Activated naive CD8-positive, alpha-beta T cell (primary cell): ENCODE results near the gene MYH11.
"Not testable (repeated sequence)": the region's sequence is repeated elsewhere in the genome, so short reads cannot be mapped to it uniquely, and the experiment has no call there.

ENCODE experiments used
- H3K27ac Mint-ChIP-seq: one replicate; pipeline ENCODE4 v1.8.0; 2021; ENCODE audit warnings: mixed read lengths
- H3K27me3 Mint-ChIP-seq: one replicate; pipeline ENCODE4 v1.8.0; 2021; ENCODE audit warnings: mixed read lengths
- H3K36me3 Mint-ChIP-seq: one replicate; pipeline ENCODE4 v1.8.0; 2021; ENCODE audit warnings: mixed read lengths
- H3K4me1 Mint-ChIP-seq: one replicate; pipeline ENCODE4 v1.8.0; 2021; ENCODE audit warnings: low read depth, mixed read lengths
- H3K4me3 Mint-ChIP-seq: one replicate; pipeline ENCODE4 v1.8.0; 2021; ENCODE audit warnings: mild to moderate bottlenecking, mixed read lengths
- H3K9me3 Mint-ChIP-seq: one replicate; pipeline ENCODE4 v1.8.0; 2021; ENCODE audit warnings: low read depth, mixed read lengths

Gene MYH11

DNA sequence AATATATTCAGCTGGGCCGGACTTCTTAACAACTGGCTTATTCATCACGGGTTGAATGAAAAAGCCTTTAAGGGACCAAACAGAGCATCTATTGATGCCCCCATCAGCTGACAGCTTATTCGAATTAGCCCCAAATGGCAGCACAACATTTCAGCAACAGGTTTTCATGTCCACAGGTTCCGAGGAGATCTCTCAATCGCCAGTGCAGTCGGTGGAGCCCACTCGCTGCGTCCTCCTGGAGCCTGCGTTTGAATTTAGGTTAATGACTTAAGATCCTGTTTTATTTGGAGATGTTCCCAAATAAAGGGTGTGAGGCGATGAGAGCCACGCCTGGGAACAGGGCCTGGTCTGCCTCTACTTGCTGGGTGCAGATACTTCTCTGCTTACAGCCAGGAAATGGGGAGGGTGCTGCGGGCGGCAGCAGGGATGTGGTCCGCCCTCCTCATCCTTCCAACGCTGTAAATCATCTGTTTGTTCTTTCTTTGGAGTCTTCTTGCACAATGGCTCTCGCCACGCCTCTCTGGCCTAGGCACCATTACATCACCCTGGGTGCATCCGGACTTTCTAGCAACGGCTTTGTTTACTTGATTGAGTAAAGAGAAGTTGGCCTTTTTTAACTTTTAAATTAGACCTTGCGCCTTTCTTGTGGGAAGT lies 184.2 kb downstream of the MYH11 start:
- no peaks in the 10 kb centered on the region for H3K9me3 Mint-ChIP-seq
- peak overlapping the region; percentile 78 for H3K4me3 Mint-ChIP-seq
- no peaks in the 10 kb centered on the region for H3K27me3 Mint-ChIP-seq
- peak overlapping the region; percentile 96 for H3K27ac Mint-ChIP-seq
- H3K36me3 Mint-ChIP-seq: peaks cover 5% of the 10 kb centered on the region
- peaks cover 46% of the 10 kb centered on the region for H3K4me1 Mint-ChIP-seq

GRCh38 chr16:15672127-15672513 lies 184.7 kb downstream of the MYH11 start:
- Mint-ChIP-seq H3K4me1 (peaks cover 46% of the 10 kb centered on the region), H3K27ac (peak overlapping the region; percentile 96), H3K4me3 (peak overlapping the region; percentile 78)
- H3K9me3 Mint-ChIP-seq, H3K36me3 Mint-ChIP-seq, H3K27me3 Mint-ChIP-seq: not testable (repeated sequence)

- Mint-ChIP-seq H3K27ac (peak overlapping the region; percentile 96), H3K4me1 (peaks cover 43% of the 10 kb centered on the region), H3K4me3 (peak overlapping the region; percentile 20), H3K27me3 (no peaks in the 10 kb centered on the region), H3K36me3 (peaks cover 5% of the 10 kb centered on the region), H3K9me3 (no peaks in the 10 kb centered on the region)
Observed at GRCh38 chr16:15671530-15672117, 185.2 kb downstream of the MYH11 start.

DNA sequence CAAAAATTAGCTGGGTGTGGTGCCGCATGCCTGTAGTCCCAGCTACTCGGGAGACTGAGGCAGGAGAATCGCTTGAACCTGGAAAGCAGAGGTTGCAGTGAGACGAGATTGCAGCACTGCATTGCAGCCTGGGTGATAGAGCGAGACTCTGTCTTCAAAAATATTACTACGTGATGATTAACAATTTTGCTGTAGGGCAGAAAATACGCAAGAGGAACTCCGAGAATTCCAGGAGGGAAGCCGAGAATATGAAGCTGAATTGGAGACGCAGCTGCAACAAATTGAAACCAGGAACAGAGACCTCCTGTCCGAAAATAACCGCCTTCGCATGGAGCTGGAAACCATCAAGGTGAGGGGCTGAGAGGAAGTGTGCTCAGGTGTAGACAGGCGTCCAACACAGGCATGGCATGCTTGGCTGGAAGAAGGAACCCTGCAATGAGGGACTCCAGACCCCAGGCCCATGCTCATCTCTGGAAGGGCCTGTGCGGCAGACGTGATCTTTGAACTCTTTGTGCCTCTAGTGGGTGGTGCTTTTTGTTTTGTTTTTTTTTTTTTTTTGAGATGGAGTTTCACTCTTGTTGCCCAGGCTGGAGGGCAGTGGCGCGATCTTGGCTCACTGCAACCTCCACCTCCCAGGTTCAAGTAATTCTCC lies 189.6 kb downstream of the MYH11 start:
- Mint-ChIP-seq H3K27me3 (no peaks in the 10 kb centered on the region), H3K4me3 (no peak overlapping the region), H3K36me3 (peaks cover 5% of the 10 kb centered on the region)

GRCh38 chr16:15665107-15665506 lies 191.7 kb downstream of the MYH11 start:
- Mint-ChIP-seq H3K4me3 (no peak overlapping the region), H3K27ac (no peak overlapping the region), H3K27me3 (no peaks in the 10 kb centered on the region), H3K9me3 (no peaks in the 10 kb centered on the region), H3K4me1 (peaks cover 20% of the 10 kb centered on the region), H3K36me3 (peaks cover 2% of the 10 kb centered on the region)

More for the DNA sequence above, 189.6 kb downstream of the MYH11 start:
- H3K4me1 Mint-ChIP-seq: peaks cover 16% of the 10 kb centered on the region
- no peak overlapping the region for H3K27ac Mint-ChIP-seq
- no peaks in the 10 kb centered on the region for H3K9me3 Mint-ChIP-seq

- no peaks in the 10 kb centered on the region for H3K9me3 Mint-ChIP-seq
- peaks cover 4% of the 10 kb centered on the region for H3K36me3 Mint-ChIP-seq
- H3K4me3 Mint-ChIP-seq: peak overlapping the region; percentile 38
- peak overlapping the region; percentile 86 for H3K27ac Mint-ChIP-seq
- no peaks in the 10 kb centered on the region for H3K27me3 Mint-ChIP-seq
- peaks cover 50% of the 10 kb centered on the region for H3K4me1 Mint-ChIP-seq
Observed at GRCh38 chr16:15660203-15660601, 196.6 kb downstream of the MYH11 start.

GRCh38 chr16:15658556-15658955 lies 198.3 kb downstream of the MYH11 start:
- H3K27me3 Mint-ChIP-seq: no peaks in the 10 kb centered on the region
- peaks cover 4% of the 10 kb centered on the region for H3K36me3 Mint-ChIP-seq
- H3K4me1 Mint-ChIP-seq: peaks cover 57% of the 10 kb centered on the region
- peak overlapping the region; percentile 95 for H3K27ac Mint-ChIP-seq
- H3K9me3 Mint-ChIP-seq: no peaks in the 10 kb centered on the region
- peak overlapping the region; percentile 64 for H3K4me3 Mint-ChIP-seq

DNA sequence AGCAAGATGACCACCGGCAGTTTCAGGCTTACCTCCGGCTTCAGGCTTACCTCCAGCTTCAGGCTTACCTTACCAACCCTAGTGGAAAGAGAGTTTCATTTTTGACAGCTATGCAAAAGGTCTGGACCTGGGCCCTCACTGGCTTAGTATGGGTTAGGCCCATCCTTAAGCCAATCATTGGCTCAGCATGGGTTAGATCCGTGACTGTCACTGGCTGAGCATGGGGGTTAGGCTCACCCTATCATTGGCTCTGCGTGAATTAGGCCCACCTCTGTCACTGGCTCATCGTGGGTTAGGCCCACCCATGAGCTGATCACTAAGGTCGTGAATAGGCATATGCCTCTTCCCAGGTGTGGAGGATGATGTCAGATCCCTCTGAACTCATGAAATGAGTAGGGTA lies 198.7 kb downstream of the MYH11 start:
- Mint-ChIP-seq H3K4me3 (peak overlapping the region; percentile 31), H3K4me1 (peaks cover 61% of the 10 kb centered on the region), H3K9me3 (no peaks in the 10 kb centered on the region), H3K27me3 (no peaks in the 10 kb centered on the region), H3K36me3 (peaks cover 4% of the 10 kb centered on the region), H3K27ac (peak overlapping the region; percentile 82)

- peaks cover 64% of the 10 kb centered on the region for H3K4me1 Mint-ChIP-seq
- not testable (repeated sequence) for H3K9me3 Mint-ChIP-seq, H3K36me3 Mint-ChIP-seq, H3K4me3 Mint-ChIP-seq, H3K27me3 Mint-ChIP-seq, H3K27ac Mint-ChIP-seq
Observed at GRCh38 chr16:15655561-15655960, 201.3 kb downstream of the MYH11 start.

GRCh38 chr16:15654591-15654990 lies 202.2 kb downstream of the MYH11 start:
- peaks cover 56% of the 10 kb centered on the region for H3K4me1 Mint-ChIP-seq
- no peak overlapping the region for H3K4me3 Mint-ChIP-seq
- no peak overlapping the region for H3K27ac Mint-ChIP-seq
- no peaks in the 10 kb centered on the region for H3K9me3 Mint-ChIP-seq
- peaks cover 4% of the 10 kb centered on the region for H3K36me3 Mint-ChIP-seq
- no peaks in the 10 kb centered on the region for H3K27me3 Mint-ChIP-seq

DNA sequence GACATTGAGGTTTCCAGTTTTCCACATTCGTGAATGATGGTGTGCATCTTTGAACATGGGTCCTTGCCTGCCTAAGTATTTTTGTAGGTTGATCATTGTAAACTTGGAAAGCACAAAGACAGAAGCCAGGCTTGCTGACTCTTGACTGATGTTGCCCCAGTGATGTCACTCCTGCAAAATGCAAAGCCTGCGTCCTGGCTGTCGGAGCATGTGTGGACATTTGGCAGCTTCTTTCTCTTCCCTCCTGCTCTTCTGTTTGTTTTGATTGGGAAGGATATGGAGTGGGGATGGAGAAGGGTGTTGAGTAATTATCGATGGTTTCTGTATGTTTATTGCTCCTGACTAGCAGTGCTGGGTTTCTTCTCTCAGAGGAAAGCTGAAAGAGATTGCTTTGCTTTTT lies 203.6 kb downstream of the MYH11 start:
- H3K9me3 Mint-ChIP-seq: no peaks in the 10 kb centered on the region
- H3K4me1 Mint-ChIP-seq: peaks cover 49% of the 10 kb centered on the region

More for the DNA sequence above, 203.6 kb downstream of the MYH11 start:
- Mint-ChIP-seq H3K36me3 (peaks cover 2% of the 10 kb centered on the region), H3K4me3 (peak overlapping the region; percentile 63), H3K27ac (peak overlapping the region; percentile 75), H3K27me3 (no peaks in the 10 kb centered on the region)
